ENCODE measurements around the gene UBE2Q2.

GRCh38 chr15:75811626-75812025, 31.6 kb upstream of the UBE2Q2 start:
- TF ChIP-seq CTCF (IDR thresholded peaks at IDR 0.05) = no peak
- no peak for TF ChIP-seq SMC3 (IDR thresholded peaks at IDR 0.05; ENCODE audit: low read depth, low read length)
- TF ChIP-seq MAX (IDR thresholded peaks at IDR 0.05; ENCODE audit: low read depth) = no peak
- TF ChIP-seq, protein P1, sequence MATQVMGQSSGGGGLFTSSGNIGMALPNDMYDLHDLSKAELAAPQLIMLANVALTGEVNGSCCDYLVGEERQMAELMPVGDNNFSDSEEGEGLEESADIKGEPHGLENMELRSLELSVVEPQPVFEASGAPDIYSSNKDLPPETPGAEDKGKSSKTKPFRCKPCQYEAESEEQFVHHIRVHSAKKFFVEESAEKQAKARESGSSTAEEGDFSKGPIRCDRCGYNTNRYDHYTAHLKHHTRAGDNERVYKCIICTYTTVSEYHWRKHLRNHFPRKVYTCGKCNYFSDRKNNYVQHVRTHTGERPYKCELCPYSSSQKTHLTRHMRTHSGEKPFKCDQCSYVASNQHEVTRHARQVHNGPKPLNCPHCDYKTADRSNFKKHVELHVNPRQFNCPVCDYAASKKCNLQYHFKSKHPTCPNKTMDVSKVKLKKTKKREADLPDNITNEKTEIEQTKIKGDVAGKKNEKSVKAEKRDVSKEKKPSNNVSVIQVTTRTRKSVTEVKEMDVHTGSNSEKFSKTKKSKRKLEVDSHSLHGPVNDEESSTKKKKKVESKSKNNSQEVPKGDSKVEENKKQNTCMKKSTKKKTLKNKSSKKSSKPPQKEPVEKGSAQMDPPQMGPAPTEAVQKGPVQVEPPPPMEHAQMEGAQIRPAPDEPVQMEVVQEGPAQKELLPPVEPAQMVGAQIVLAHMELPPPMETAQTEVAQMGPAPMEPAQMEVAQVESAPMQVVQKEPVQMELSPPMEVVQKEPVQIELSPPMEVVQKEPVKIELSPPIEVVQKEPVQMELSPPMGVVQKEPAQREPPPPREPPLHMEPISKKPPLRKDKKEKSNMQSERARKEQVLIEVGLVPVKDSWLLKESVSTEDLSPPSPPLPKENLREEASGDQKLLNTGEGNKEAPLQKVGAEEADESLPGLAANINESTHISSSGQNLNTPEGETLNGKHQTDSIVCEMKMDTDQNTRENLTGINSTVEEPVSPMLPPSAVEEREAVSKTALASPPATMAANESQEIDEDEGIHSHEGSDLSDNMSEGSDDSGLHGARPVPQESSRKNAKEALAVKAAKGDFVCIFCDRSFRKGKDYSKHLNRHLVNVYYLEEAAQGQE (IDR thresholded peaks at IDR 0.05; ENCODE audit: low read depth, low read length) = no peak
- TF ChIP-seq, protein P2, sequence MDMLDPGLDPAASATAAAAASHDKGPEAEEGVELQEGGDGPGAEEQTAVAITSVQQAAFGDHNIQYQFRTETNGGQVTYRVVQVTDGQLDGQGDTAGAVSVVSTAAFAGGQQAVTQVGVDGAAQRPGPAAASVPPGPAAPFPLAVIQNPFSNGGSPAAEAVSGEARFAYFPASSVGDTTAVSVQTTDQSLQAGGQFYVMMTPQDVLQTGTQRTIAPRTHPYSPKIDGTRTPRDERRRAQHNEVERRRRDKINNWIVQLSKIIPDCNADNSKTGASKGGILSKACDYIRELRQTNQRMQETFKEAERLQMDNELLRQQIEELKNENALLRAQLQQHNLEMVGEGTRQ (IDR thresholded peaks at IDR 0.05; ENCODE audit: borderline replicate concordance, low read depth, low read length) = no peak
- TF ChIP-seq FOXJ3 (CRISPR knock-in tag; IDR thresholded peaks at IDR 0.05) = no peak
- TF ChIP-seq EZH2phosphoT487 (IDR thresholded peaks at IDR 0.05; ENCODE audit: borderline replicate concordance, low read depth) = no peak
- no peak for TF ChIP-seq FOSL2 (IDR thresholded peaks at IDR 0.05; ENCODE audit: borderline replicate concordance, low read depth)
- no peak for TF ChIP-seq SIN3A (IDR thresholded peaks at IDR 0.05; ENCODE audit: borderline replicate concordance, low read depth, low read length)
- TF ChIP-seq JUND (IDR thresholded peaks at IDR 0.05) = no peak
- no peak for TF ChIP-seq EP300 (IDR thresholded peaks at IDR 0.05; ENCODE audit: borderline replicate concordance in 1 of 2, low read depth in 1 of 2, low read length in 1 of 2)
